ENCODE data around the gene PTPN7.
"Not testable (repeated sequence)": the region's sequence is repeated elsewhere in the genome, so short reads cannot be mapped to it uniquely, and the experiment has no call there.

PTPN7 gene

DNA sequence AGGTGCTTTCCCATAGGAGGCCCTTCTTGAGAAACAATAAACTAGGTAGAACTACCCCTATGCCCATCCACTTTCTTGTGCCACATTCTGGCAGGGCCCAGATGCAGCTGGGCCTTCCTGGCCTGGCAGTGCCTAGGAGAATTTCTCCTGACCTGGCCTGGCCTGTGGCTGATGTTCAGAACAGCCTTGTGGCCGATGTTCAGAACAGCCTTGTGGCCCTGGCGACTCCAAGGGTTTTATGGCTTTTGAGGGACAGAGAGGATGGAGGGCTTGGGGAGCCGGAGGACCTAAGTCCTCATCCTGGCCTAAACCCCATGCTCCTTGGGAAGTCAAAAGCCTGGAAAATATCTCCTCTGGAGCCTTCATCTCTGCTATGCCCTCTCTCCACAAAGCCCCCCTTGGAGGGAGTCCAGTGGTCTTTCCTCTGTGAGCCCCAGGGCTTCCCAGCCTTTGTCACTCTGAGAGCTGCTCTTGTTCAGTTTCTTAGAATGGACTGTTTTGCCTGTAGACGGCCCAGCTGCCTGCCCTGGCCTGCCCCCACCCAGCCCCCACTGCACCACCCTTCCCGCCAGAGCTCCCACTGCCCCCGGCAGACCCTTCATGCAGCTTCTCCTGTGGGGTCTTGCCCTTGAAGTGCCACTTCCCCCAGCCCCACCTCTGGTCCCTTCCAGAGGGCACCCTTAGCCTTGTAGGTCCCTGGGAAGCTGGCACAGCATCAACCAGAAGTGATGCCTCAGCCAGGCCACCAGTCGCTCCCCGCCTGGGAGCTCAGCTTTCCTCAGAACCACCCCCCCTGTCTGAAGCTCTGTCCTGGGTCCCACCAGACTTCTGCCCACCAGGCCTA is 30.7 kb downstream of the PTPN7 start:
- DNase-seq: no peak

DNA sequence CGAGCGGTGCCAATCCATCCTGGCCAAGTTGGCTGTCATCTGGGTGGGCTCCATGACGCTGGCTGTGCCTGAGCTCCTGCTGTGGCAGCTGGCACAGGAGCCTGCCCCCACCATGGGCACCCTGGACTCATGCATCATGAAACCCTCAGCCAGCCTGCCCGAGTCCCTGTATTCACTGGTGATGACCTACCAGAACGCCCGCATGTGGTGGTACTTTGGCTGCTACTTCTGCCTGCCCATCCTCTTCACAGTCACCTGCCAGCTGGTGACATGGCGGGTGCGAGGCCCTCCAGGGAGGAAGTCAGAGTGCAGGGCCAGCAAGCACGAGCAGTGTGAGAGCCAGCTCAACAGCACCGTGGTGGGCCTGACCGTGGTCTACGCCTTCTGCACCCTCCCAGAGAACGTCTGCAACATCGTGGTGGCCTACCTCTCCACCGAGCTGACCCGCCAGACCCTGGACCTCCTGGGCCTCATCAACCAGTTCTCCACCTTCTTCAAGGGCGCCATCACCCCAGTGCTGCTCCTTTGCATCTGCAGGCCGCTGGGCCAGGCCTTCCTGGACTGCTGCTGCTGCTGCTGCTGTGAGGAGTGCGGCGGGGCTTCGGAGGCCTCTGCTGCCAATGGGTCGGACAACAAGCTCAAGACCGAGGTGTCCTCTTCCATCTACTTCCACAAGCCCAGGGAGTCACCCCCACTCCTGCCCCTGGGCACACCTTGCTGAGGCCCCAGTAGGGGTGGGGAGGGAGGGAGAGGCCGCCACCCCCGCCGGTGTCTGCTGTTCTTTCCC is 32.4 kb downstream of the PTPN7 start:
- DNase-seq: no peak

DNA sequence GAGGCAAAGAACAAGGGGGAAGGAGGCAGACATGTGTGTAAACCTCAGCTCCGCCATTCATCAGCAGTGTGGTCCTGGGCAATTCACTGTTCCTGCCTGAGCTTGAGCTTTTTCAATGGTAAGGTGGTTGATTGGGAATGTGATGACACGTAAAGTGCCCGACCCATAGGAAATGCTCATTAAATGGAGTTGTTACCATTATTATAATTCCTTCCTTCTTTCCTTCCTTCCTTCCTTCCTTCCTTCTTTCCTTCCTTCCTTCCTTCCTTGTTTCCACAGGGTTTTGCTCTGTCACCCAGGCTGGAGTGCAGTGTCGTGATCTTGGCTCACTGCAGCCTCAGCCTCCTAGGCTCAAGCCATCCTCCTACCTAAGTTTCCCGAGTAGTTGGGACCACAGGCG is 33.3 kb downstream of the PTPN7 start:
- DNase-seq: no peak

DNA sequence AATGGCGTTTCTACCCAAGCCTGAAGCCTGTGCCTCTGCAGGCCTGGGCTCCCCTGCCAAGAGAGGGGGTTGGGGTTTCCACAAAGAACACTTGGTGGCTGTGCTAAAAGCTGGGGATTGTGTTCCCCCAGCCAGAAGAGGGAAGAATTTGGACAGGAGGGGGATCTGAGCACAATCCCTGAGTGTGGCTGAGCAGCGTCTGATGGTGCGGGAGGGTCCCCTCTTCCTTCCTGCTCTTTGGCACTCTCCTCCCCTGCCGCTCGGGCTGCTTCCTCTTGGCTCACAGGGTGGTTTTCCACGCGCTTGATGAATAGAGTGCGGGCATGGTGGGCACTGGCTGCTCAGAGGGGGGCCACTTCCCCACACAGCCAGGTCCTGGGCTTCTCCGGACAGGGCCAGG is 34.0 kb downstream of the PTPN7 start:
- no peak for DNase-seq

DNA sequence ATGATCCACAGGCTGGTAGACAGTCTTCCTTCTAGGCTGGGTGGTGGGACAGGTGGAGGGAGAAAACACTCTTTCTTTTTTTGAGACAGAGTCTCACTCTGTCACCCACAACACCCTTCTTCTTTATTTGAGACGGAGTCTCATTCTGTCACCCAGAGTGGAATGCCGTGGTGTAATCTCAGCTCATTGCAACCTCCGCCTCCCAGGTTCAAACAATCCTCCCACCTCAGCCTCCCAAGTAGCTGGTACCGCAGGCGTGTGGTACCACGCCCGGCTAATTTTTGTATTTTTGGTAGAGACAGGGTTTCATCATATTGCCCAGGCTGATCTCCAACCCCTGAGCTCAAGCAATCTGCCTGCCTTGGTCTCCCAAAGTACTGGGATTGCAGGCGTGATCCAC is 34.8 kb downstream of the PTPN7 start:
- no peak for DNase-seq

DNA sequence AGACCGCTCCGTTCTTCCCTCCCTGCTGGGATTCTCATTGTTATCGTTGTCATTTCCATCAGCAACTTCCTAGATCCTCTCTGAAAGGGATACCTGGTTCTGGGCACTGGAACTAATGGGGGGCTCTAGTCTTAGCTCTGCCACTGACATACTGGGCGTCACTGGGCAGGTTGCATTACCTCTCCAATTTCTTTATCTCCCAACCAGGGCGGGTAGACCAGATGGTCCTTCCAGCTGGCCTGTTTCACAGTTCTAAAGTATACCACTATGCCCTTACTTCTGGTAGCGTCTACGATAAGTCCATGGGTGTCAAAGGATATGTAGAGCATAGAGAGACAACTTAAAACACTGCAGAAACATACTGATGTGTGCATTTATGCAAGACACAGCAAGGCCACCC is 36.3 kb downstream of the PTPN7 start:
- no peak for DNase-seq

DNA sequence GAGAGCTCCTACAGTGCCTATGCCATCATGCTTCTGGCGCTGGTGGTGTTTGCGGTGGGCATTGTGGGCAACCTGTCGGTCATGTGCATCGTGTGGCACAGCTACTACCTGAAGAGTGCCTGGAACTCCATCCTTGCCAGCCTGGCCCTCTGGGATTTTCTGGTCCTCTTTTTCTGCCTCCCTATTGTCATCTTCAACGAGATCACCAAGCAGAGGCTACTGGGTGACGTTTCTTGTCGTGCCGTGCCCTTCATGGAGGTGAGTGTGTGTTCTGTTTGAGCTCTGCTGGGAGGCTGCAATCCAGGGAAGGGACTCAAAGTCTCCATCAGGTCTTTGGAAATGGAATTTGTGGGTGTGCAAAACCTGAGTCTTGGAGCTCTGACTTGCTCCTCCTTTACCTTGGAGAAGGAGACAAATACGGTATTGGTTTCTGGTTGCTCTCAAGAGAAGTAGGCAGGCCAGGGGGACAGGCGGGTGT is 37.0 kb downstream of the PTPN7 start:
- DNase-seq: no peak

DNA sequence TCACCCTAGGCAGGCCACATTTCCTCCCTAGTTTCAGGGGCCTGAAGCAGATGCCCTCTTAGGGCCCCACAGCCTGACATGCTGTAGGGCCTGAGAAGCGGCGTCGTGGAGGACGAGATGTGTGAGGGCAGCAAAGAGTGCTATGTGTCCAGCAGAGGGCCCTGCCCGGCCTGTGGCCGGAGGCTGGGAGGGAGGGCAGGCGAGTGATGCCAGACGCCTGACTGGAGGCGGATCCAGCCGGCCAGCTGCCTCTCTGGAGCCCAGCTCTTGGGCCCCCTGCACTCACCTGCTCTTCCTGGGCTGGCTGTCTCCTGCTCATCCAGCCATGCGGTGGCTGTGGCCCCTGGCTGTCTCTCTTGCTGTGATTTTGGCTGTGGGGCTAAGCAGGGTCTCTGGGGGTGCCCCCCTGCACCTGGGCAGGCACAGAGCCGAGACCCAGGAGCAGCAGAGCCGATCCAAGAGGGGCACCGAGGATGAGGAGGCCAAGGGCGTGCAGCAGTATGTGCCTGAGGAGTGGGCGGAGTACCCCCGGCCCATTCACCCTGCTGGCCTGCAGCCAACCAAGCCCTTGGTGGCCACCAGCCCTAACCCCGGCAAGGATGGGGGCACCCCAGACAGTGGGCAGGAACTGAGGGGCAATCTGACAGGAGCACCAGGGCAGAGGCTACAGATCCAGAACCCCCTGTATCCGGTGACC is 37.6 kb downstream of the PTPN7 start, which contains the start of gene GPR37L1:
Gene GPR37L1, plus strand, starts transcription at position 279 of the 697 bp plus-strand sequence. Its CDS starts 47 bp downstream, at position 326.
- DNase-seq: no peak

DNA sequence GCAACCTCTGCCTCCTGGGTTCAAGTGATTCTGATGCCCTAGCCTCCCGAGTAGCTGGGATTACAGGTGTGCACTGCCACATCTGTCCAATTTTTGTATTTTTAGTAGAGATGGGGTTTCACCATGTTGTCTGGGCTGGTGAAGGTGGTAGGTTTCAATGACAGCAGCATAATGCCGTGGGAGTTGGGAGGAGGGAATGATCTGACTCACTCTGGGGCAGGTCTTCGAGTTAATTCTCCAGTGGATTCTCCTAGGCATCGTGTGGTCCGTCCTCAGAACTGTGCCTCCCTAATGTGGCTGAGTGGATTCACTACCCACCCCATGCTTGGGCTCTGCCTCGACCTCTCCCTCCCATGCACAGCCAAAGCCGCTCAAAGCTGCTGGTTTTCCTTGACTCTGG is 39.4 kb downstream of the PTPN7 start:
- no peak for DNase-seq

DNA sequence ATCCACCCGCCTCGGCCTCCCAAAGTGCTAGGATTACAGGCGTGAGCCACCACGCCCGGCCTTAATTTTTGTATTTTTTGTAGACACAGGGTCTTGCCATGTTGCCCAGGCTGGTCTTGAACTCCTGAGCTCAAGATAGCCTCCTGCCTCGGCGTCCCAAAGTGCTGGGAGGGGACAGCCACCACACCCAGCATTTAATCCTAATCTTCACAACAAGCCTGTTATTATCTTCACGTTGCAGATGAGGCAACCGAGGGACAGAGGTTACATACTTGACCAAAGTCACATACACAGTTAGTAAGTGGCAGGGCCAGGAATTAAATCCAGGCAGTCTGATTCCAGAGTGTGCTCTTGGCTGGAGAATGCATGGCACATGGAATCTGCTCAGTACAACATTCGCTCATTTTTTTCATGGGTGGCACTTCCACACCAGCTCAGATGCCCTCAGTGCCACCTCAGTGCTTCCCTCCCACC is 42.5 kb downstream of the PTPN7 start:
- DNase-seq: no peak

DNA sequence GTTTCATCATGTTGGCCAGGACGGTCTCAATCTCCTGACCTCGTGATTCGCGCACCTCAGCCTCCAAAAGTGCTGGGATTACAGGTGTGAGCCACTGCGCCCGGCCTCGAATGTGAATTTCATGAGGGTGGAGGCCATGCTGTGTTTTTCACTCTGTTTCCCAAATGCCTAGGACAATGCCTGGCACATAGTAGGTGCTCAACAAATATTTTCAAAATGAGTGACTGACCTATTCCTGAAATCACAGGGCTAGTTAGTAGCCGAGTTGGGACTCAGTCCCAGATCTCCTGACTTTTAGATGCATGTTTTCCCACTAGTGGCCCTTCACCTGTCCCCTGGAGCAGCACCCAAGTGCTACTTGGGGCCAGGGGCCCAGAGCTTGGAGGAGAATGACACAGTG is 44.1 kb downstream of the PTPN7 start:
- no peak for DNase-seq

DNA sequence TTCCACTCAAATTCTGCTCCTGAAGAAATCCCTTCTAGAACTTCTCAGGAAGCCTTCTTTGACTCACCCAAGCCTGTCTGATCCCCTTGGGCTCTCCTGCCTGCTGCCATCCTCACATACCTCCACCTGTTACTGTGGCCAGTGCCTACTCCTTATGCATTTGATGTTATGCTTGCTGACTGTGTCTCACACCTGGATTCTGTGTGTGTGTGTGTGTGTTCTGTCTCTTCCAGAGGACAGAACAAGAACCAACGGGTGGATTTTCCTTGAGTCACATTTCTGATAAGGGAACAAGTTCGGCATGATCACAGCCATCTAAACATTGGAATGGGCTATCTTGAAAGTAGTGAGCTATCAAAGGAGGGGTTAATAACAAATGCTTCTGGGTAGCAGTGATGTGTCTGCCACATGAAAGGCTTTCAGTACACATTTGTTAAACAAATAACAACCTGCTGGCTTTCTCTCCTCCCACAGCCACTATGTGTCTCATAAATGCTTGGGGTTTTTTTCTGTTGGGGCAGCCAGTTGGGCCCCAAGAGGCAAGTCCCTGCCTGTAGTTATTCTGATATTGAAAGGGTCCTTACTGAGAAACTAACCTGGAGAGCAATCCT is 46.6 kb downstream of the PTPN7 start:
- no peak for DNase-seq

DNA sequence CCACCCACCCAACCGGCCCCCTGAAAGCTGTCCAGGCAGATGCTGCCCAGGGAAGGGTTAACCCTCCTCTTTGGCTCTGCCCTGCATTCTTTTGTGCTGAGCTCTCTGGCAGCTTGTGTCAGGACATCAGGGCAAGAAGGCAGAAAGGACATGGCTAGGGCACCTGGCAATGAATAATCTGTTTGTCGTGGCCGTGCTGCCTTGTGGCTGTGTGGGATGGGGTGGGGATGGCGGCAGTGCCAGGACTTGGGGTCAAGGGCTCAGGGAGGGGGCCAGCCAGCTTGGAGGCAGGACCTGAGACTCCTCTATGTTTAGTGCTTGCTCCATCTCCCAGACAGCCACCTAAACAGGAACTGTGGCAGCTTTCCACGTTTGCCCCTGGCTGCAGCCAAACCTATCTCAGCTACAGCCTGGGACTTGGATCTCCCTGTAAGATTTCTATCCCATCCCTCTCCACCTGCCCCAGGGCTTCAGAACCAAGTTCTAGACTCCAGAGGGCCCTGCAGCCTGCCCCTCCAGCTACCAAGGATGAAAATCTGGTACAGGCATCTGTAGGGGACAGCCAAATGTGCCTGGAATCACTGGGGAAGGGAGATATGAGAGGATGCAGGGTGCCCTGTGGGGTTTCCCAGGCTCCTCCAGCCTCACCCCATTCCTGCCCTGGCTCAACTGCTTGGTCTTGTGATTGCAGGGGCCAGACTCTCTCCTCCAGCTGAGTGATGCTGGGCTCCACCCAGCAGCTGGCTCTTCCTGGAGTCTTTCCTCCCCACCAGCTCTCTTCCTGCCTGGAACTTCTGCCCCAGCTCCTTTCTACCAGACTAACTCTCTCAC is 47.3 kb downstream of the PTPN7 start:
- DNase-seq: no peak

DNA sequence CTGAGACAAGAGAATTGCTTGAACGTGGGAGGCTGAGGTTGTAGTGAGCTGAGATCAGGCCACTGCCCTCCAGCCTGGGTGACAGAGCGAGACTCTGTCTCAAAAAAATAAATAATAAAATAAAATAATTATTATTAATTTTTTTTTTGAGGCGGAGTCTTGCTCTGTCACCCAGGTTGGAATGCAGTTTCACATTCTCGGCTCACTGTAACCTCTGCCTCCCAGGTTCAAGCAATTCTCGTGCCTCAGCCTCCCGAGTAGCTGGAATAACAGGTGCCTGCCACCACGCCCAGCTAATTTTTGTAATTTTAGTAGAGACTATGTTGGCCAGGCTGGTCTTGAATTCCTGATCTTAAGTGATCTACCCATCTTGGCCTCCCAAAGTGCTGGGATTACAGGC is 48.8 kb downstream of the PTPN7 start:
- not testable (repeated sequence) for DNase-seq

DNA sequence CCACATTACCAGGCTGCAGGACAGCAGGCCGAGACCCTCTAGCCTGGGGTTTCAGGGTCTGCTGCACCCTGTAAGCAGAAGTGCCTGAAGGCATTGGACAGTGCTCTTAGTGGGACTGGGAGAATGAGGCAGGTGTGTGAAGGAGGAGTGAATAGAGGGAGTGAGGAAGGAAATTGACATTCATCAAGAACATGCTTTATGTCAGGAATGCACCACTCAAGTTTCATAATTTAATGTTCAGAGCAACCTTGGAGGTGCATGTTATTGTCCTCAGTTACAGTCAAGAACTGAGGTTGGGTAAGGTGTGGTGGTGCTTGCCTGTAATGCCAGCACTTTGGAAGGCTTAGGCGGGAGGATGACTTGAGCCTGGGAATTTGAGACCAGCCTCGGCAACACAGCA is 49.4 kb downstream of the PTPN7 start:
- no peak for DNase-seq

DNA sequence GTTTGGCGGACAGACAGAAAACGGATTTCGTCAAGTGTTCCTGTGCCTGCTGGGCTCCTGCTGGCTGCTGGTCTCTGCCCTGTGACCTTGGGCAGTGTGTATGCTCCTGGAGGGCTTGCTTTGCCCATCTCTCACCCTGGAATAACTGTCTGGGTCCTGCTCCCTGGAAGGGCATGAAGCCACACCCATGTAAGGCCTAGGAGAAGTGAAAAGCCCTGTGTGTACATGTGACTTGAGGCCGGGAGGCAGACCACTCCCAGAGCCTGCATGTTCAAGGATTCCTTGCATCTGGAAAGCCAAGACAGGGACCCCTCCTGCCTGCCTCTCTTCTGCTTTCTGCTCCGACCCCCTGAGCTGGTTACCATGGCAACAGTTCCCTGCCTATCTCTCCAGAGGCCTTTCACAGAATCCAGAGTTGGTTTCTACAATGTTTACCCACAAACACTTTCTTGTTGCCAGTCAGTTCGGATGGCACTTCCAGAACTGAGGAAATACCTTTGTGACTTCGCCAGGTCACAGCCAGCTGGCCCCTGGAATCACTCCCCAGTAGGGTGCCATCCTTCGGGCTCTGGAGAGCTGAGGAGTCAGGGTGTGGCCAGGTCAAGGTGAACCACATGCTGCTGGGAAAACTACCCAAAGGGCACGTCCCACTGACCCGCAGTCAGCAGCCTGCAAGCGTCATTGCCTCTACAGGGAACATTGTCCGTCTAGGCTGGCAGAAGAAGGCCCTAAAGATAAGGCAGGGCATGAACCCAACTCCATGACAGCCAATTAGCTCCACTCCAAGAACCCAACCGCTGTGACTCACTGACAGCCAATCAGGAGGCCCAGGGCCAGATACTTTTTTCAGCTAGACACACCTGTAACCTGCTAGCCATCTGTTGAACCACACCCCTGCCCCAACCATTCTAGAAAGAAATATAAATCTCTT is 52.3 kb downstream of the PTPN7 start:
- no peak for DNase-seq

DNA sequence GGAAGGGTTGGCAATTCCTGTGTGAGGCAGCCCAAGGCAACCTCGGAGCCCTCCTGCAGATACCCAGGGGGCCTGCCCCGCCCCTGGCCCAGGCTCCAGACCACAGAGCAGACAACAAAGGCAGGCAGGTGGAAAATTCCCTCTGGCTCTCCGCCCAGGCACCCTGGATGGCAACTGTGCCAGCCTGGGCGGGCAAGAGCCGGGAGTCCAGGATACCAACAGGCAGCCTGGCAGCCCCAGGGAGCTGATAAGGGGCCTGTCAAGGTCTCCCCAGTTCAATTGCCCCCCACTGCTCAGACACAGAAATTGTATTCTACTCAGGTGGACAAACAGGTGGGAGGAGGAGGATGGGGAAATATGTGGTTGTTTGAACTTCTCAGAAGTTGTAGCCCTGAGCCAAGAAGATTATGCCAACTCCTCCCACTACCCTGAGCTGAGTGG is 53.1 kb downstream of the PTPN7 start:
- no peak for DNase-seq

DNA sequence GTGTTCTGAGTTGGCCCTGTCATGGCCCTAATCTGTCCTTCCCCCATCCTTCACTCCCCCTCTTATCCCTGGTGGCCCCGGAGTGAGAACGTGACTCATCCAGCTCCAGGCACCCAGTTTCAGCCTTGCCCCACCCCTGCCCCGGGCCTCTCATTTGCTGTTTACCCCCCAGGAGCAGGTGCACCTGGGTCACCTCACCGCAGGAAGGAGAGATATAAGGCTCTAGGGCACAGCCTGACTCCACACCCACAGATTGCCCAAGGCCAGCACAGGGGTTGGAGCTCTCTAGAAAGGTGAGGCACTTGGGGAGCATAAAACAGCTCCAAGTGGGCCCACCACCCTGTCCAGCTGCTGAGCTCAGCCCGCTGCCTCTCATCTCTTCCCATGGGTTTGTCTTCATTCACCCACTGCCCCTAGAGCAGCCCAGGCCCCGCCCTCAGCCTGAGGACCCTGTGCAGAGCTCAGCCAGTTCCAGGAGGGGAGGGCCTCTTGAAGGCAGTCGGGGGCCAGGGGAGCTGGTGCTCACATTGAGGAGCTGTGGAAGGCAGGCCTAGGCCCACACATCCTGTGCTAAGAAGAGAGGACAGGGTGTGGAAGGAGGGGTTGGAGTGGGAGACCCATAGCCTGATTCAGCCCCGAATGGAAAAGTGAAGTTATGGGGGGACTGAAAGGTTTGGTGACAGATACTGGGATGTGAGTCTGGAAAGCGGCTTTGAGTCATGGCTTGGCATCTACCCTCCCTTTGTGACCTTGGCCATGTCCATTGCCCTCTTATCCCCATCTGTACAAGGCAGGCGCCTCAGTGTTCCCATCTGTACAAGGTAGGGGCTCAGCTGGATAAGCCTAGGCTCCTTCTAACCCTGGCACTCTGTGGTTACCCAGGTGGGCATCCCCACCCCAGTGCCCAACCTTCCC is 53.8 kb downstream of the PTPN7 start:
- DNase-seq: no peak

DNA sequence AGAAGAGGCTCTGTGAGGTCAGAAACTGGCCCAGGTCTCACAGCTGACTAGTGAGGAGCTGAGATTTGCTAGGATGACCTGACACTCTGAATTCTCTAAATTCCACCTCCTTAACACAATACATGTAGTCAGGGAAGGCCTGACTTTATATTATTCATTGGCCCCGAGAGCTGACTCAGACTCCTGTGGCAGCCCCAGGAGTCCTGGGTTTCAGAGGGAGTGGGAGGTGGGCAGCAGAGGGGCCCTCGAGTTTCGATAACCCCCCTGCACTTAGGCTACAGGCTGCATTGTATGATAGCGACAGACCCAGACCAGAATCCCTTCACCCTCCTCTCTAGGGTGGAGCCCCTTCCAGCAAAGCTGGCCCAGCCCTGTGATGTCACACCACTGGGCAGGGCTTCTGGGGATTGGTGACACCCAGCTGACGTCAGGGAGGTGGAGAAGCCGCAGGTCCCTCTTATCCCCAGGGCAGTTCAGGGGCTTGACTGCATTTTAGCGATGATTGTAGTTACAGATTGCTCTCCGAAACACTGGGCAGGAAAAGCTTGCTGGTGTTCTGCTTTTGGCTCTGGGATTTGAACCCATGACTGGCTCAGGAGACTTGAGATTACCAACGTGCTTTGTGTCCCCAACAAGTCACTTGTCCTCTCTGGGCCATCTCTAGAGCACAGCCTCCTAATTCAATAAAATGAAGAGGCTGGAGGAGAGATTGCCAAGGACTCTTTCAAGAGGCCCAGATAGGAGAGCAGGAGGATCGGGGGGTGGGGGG is 54.6 kb downstream of the PTPN7 start:
- DNase-seq: no peak
